ENCODE results near the gene PPP1R3G.

PPP1R3G gene

GRCh38 chr6:5122504-5123112 is 37.5 kb downstream of the PPP1R3G start:
- no peak for TF ChIP-seq CTCF (IDR thresholded peaks at IDR 0.05; ENCODE audit: borderline replicate concordance, insufficient read depth, low read depth, low read length)
- no peak overlapping the region for H3K4me3 ChIP-seq (ENCODE audit: low read depth, low read length)

GRCh38 chr6:5123296-5124143 is 38.4 kb downstream of the PPP1R3G start:
- TF ChIP-seq CTCF (IDR thresholded peaks at IDR 0.05; ENCODE audit: borderline replicate concordance, insufficient read depth, low read depth, low read length) = no peak
- H3K4me3 ChIP-seq (ENCODE audit: low read depth, low read length) = no peak overlapping the region

- no peak for TF ChIP-seq CTCF (IDR thresholded peaks at IDR 0.05; ENCODE audit: borderline replicate concordance, insufficient read depth, low read depth, low read length)
- H3K4me3 ChIP-seq (ENCODE audit: low read depth, low read length) = no peak overlapping the region
These were observed 39.4 kb downstream of the PPP1R3G start for GRCh38 chr6:5124526-5124925.

- no peak for TF ChIP-seq CTCF (IDR thresholded peaks at IDR 0.05; ENCODE audit: borderline replicate concordance, insufficient read depth, low read depth, low read length)
- no peak overlapping the region for H3K4me3 ChIP-seq (ENCODE audit: low read depth, low read length)
These were observed 40.2 kb downstream of the PPP1R3G start for GRCh38 chr6:5125152-5126006.

GRCh38 chr6:5126214-5126613 is 41.1 kb downstream of the PPP1R3G start:
- TF ChIP-seq CTCF (IDR thresholded peaks at IDR 0.05; ENCODE audit: borderline replicate concordance, insufficient read depth, low read depth, low read length) = no peak
- no peak overlapping the region for H3K4me3 ChIP-seq (ENCODE audit: low read depth, low read length)

GRCh38 chr6:5127106-5127687 is 42.1 kb downstream of the PPP1R3G start:
- TF ChIP-seq CTCF (IDR thresholded peaks at IDR 0.05; ENCODE audit: borderline replicate concordance, insufficient read depth, low read depth, low read length) = no peak
- H3K4me3 ChIP-seq (ENCODE audit: low read depth, low read length) = no peak overlapping the region
